K562 (cell line): ENCODE measurements around the gene HACD1. TPM values are rescaled to one million over a fixed set of nuclear protein-coding genes. Genes with fewer than 3 reads are reported as not detected.

Source experiments
- ATAC-seq: fragments of 200-7000 bp; cut with Tn5 transposase; 3 replicates; pipeline ENCODE4 v1.9.1; 2020; ENCODE audit warnings: moderate library complexity
- BruUV-seq: library from RNA; stranded (reverse); fragments of 400-500 nt; replicated peaks from 2 replicates; lab custom pipeline; 2021; lab: Mats Ljungman, UMichigan
- CTCF ChIA-PET: fragments of 300-600 bp; formaldehyde crosslinking; extraction: SDS; loops from one replicate; lab custom pipeline; 2021; ENCODE audit warnings: low intra/inter-chr PET ratio; lab: Yijun Ruan, JAX
- POLR2A ChIA-PET: fragments of 300-600, 350-650 bp; sonication (Branson Sonifier 250); formaldehyde crosslinking; extraction: SDS; loops from one replicate; lab custom pipeline; 2021; ENCODE audit warnings: antibody characterized with exemption, inconsistent platforms; lab: Yijun Ruan, JAX
- DNase-seq, 4 experiments: peaks; one replicate each; pipeline versions ENCODE4 v3.0.0 to v3.0.0-alpha.2; 2011 to 2018; ENCODE audit warnings: low spot score in 3 of 4, mixed read lengths in 3 of 4; ENCODE audit errors: extremely low read depth in 1 of 4
- FAIRE-seq: peaks from 2 replicates; lab custom pipeline; 2011; peaks lifted over from hg19 to GRCh38; lab: Jason Lieb, UNC
- H2AFZ ChIP-seq: 2 replicates; pipeline ENCODE4 v1.6.0; 2011; ENCODE audit warnings: low read depth, low read length, control low read depth, inconsistent platforms
- H3K27ac ChIP-seq: fragments of 200-600 bp; 3 replicates; pipeline ENCODE4 v1.8.0; 2011; ENCODE audit warnings: low read depth, mild to moderate bottlenecking, control low read depth, inconsistent platforms, low read length, moderate library complexity, mixed read lengths; ENCODE audit errors: extremely low read depth
- H3K27me3 ChIP-seq, 2 experiments: fragments of 300-600 bp in 1 of 2; 2 replicates in 1 of 2; 3 replicates in 1 of 2; pipeline versions ENCODE4 v1.6.0 to v1.8.0; 2011; ENCODE audit warnings: inconsistent platforms in 2 of 2, low read length in 2 of 2, mild to moderate bottlenecking in 1 of 2, mixed read lengths in 1 of 2, moderate library complexity in 1 of 2; ENCODE audit not compliant: control insufficient read depth in 2 of 2, insufficient read depth in 2 of 2
- H3K36me3 ChIP-seq: fragments of 300-600 bp; 3 replicates; pipeline ENCODE4 v1.8.0; 2011; ENCODE audit warnings: mild to moderate bottlenecking, low read length, inconsistent platforms; ENCODE audit not compliant: control insufficient read depth, insufficient read depth
- H3K4me1 ChIP-seq, 2 experiments: fragments of 200-600 bp in 1 of 2; replicated peaks in 1 of 2; 2 replicates in 1 of 2; 3 replicates in 1 of 2; pipeline versions ENCODE4 v1.5.1 to v1.8.0; 2011; ENCODE audit warnings: inconsistent platforms in 2 of 2, low read length in 2 of 2, mild to moderate bottlenecking in 1 of 2, mixed read lengths in 1 of 2, moderate library complexity in 1 of 2; ENCODE audit not compliant: control insufficient read depth in 2 of 2, insufficient read depth in 2 of 2
- H3K4me2 ChIP-seq: 2 replicates; pipeline ENCODE4 v1.6.1; 2011; ENCODE audit warnings: low read length, control low read depth, inconsistent platforms, mixed read lengths; ENCODE audit not compliant: insufficient read depth
- H3K4me3 ChIP-seq: fragments of 200-600 bp; sonication (generic), shearing (Covaris generic); 2 replicates; pipeline ENCODE4 v1.5.1; 2016; ENCODE audit warnings: control low read depth, inconsistent platforms
- H3K79me2 ChIP-seq: fragments of 200-600 bp; 3 replicates; pipeline ENCODE4 v1.8.0; 2011; ENCODE audit warnings: low read length, inconsistent platforms; ENCODE audit not compliant: control insufficient read depth, insufficient read depth
- H3K9ac ChIP-seq, 2 experiments: 2 replicates each; pipeline versions ENCODE4 v1.6.0 to v1.6.1; 2011; ENCODE audit warnings: low read depth in 2 of 2, low read length in 2 of 2, control low read depth in 1 of 2, inconsistent platforms in 1 of 2, mild to moderate bottlenecking in 1 of 2, mixed read lengths in 1 of 2; ENCODE audit not compliant: insufficient read depth in 1 of 2
- H3K9me1 ChIP-seq: one replicate; pipeline ENCODE4 v1.6.0; 2011; ENCODE audit warnings: inconsistent platforms, mild to moderate bottlenecking, low read length, moderate library complexity; ENCODE audit not compliant: control insufficient read depth, insufficient read depth
- H3K9me3 ChIP-seq: replicated peaks from 2 replicates; pipeline ENCODE4 v1.5.1; 2011; ENCODE audit warnings: low read depth, low read length, inconsistent platforms; ENCODE audit not compliant: control insufficient read depth, insufficient read depth
- H4K20me1 ChIP-seq: replicated peaks from 2 replicates; pipeline ENCODE4 v1.6.1; 2011; ENCODE audit warnings: low read length, inconsistent platforms, mixed read lengths; ENCODE audit not compliant: control insufficient read depth, insufficient read depth
- CUX1 ChIP-seq: fragments of 200-800 bp; sonication (Bioruptor generic); IDR thresholded peaks from 2 replicates; pipeline ENCODE4 v1.6.1; 2016; ENCODE audit warnings: missing genetic modification characterization, missing compliant biosample characterization
- ELF4 ChIP-seq: fragments of 450-650 bp; formaldehyde crosslinking; IDR thresholded peaks from 2 replicates; pipeline ENCODE4 v1.4.0; 2022; ENCODE audit warnings: missing genetic modification characterization
- GTF2A2 ChIP-seq: IDR thresholded peaks from 2 replicates; pipeline ENCODE4 v1.6.1; 2016; ENCODE audit warnings: mild to moderate bottlenecking, missing genetic modification characterization, missing compliant biosample characterization
- IRF2 ChIP-seq: sonication (generic); formaldehyde crosslinking; IDR thresholded peaks from 2 replicates; pipeline ENCODE4 v1.8.1; 2022; ENCODE audit warnings: mild to moderate bottlenecking, missing genetic modification reagents
- MEIS2 ChIP-seq: fragments of 450-650 bp; IDR thresholded peaks from 2 replicates; pipeline ENCODE4 v1.6.1; 2014; ENCODE audit warnings: mild to moderate bottlenecking; ENCODE audit not compliant: partially characterized antibody
- MNT ChIP-seq, 2 experiments: fragments of 450-650 bp; conservative IDR thresholded peaks; 2 replicates each; pipeline ENCODE4 v1.6.1; 2017; ENCODE audit warnings: mild to moderate bottlenecking in 2 of 2, moderate library complexity in 2 of 2
- NFIX ChIP-seq: fragments of 250-450 bp; sonication (Bioruptor Pico); IDR thresholded peaks from 2 replicates; pipeline ENCODE4 v1.4.0; 2020; ENCODE audit warnings: low read depth, mild to moderate bottlenecking, moderate library complexity
- NFYB ChIP-seq: IDR thresholded peaks from 2 replicates; pipeline ENCODE4 v1.6.1; 2011; ENCODE audit warnings: mild to moderate bottlenecking, moderate library complexity; ENCODE audit not compliant: insufficient read length; ENCODE audit errors: extremely low read depth
- SMARCB1 ChIP-seq: IDR thresholded peaks from 2 replicates; pipeline ENCODE4 v1.6.1; 2011; ENCODE audit warnings: improper control_type of control experiment, low read depth; ENCODE audit not compliant: insufficient read length
- TAF1 ChIP-seq: IDR thresholded peaks from 2 replicates; pipeline ENCODE4 v1.6.1; 2011; ENCODE audit warnings: mild to moderate bottlenecking, low read length, moderate library complexity; ENCODE audit not compliant: insufficient read depth, control insufficient read depth, severe bottlenecking; ENCODE audit errors: extremely low read depth
- TAL1 ChIP-seq: fragments of 450-650 bp; IDR thresholded peaks from 2 replicates; pipeline ENCODE4 v1.6.1; 2016; ENCODE audit warnings: mild to moderate bottlenecking
- ZFP36 ChIP-seq: fragments of 150-350 bp; IDR thresholded peaks from 2 replicates; pipeline ENCODE4 v1.6.1; 2018; ENCODE audit warnings: low read length, low read depth; ENCODE audit not compliant: partially characterized antibody
- ZNF121 ChIP-seq: sonication (generic); formaldehyde crosslinking; conservative IDR thresholded peaks from 2 replicates; pipeline ENCODE4 v1.8.0; 2022; ENCODE audit warnings: missing genetic modification reagents
- ZNF384 ChIP-seq: IDR thresholded peaks from 2 replicates; pipeline ENCODE4 v1.6.1; 2012; ENCODE audit warnings: low read depth, low read length, improper control_type of control experiment
- ZNF766 ChIP-seq: fragments of 200-800 bp; sonication (Bioruptor generic); conservative IDR thresholded peaks from 2 replicates; pipeline ENCODE4 v1.6.1; 2016; ENCODE audit warnings: missing genetic modification characterization, missing compliant biosample characterization
- WGBS: fragments of 100-300 bp; shearing (Covaris generic); methylation state at CpG from one replicate; pipeline ENCODE4 v1.1.6; 2016; ENCODE audit warnings: low coverage, mixed read lengths; ENCODE audit not compliant: insufficient coverage; ENCODE audit errors: missing lambda C conversion rate; 5-methylcytosine and 5-hydroxymethylcytosine counted together
- in situ Hi-C: fragments of 300-500 bp; cut with MboI; formaldehyde crosslinking; loops from 4 replicates; pipeline ENCODE4 v1.15.0; 2018; ENCODE audit warnings: inconsistent platforms, mixed read lengths
- intact Hi-C: fragments of 100-400 bp; cut with micrococcal nuclease; formaldehyde crosslinking; loops from 2 replicates; pipeline ENCODE4 v1.14.2; 2022
- polyA plus RNA-seq, 8 experiments: library from polyadenylated mRNA; depleted of rRNA in 4 of 8; stranded (reverse) in 5 of 8; unstranded in 3 of 8; fragments of >200 nt; fragmentation: Nextera tagmentation in 2 of 8; fragmentation: Illumina TruSeq in 1 of 8; extraction: Ambion mirVana in 2 of 8; extraction: Trizol in 1 of 8; gene quantifications; 2 replicates each; pipeline versions ENCODE4 v1.2.1 to v1.2.3, GENCODE V29; 2011 to 2014; ENCODE audit warnings: inconsistent platforms in 1 of 8, missing spikeins in 1 of 8
- total RNA-seq, 7 experiments: library from RNA; depleted of rRNA in 6 of 7; stranded (reverse); fragments of >200 nt in 6 of 7; fragmentation: Illumina TruSeq in 2 of 7; extraction: Trizol in 2 of 7; gene quantifications; 2 replicates each; pipeline versions ENCODE4 v1.2.1 to v1.2.3, GENCODE V29; 2011 to 2021; ENCODE audit warnings: low replicate concordance in 1 of 7

Gene HACD1
- total and polyA plus RNA-seq, 9 of the 15 experiments (the other 6 are each of a cell fraction or from before 2014, with no cell fraction given) = 0.99 to 4.5 (median 2.4) TPM

GRCh38 chr10:17580885-17581284 is 36.3 kb downstream of the HACD1 start (continued):
- no peak for TF ChIP-seq CUX1
- TF ChIP-seq ZNF384 = no peak

- BruUV-seq = no TSS peak
- ChIA-PET CTCF (no interaction called here), POLR2A (interaction anchor here (1.1 to 1.3 kb wide), 2 partner anchors 12 to 16 kb away, joined by 3 to 4 read pairs; no protein-coding TSS in a partner anchor)
- in situ Hi-C loops = no loop called here
- Histone ChIP-seq H3K4me3 (no peak overlapping the region), H3K4me1 (no peaks in the 10 kb centered on the region; a peak in 1 of 5 replicates), H3K9me3 (0 out of 2 replicates have a peak, but pooled peaks cover 3% of the 10 kb centered on the region), H3K36me3 (no peaks in the 10 kb centered on the region), H4K20me1 (no peaks in the 10 kb centered on the region), H3K79me2 (no peaks in the 10 kb centered on the region), H3K27ac (no peak overlapping the region), H3K9me1 (no peaks in the 10 kb centered on the region), H3K27me3 (no peaks in the 10 kb centered on the region), H2AFZ (no peak overlapping the region), H3K4me2 (no peak overlapping the region), H3K9ac (no peak overlapping the region)
- WGBS = 0% methylated on average over 2 of the region's 2 CpGs
- FAIRE-seq (peak; percentile 54), DNase-seq (peak; percentile 21 to 65 (median 39)), ATAC-seq (peak; percentile 64)
- intact Hi-C loops = no loop called here
- TF ChIP-seq SMARCB1 = no peak
- no peak for TF ChIP-seq IRF2 (CRISPR knock-in tag)
- TF ChIP-seq TAF1 = no peak
- TF ChIP-seq ZFP36 = no peak
- 0 out of 2 replicates have a peak, but pooled peaks have one; percentile 48 for TF ChIP-seq ELF4
- no peak for TF ChIP-seq GTF2A2 (tag)
- TF ChIP-seq NFIX = no peak
- no peak for TF ChIP-seq ZNF766 (CRISPR knock-in tag)
- peak; percentile 95 for TF ChIP-seq TAL1
- no peak for TF ChIP-seq NFYB
- 0 out of 4 replicates have a peak, but pooled peaks of 1 of the 2 experiments have one; percentile 33 for TF ChIP-seq MNT (conservative IDR thresholded peaks at IDR 0.05)
- TF ChIP-seq ZNF121 (CRISPR knock-in tag) = no peak
- peak; percentile 56 for TF ChIP-seq MEIS2
These were observed 38.6 kb downstream of the HACD1 start for GRCh38 chr10:17578603-17579002.
